A549 (cell line): ENCODE measurements around the gene NPTXR.

Experiments
- CEBPB ChIP-seq, 2 experiments: fragments of >200 bp in 1 of 2; sonication (Bioruptor Twin) in 1 of 2; formaldehyde crosslinking in 1 of 2; IDR thresholded peaks; 2 replicates each; pipeline ENCODE4 v1.6.1; 2012 to 2016
- CHD2 ChIP-seq: fragments of 150-350 bp; IDR thresholded peaks from 2 replicates; pipeline ENCODE4 v1.6.1; 2014; ENCODE audit warnings: low read length; ENCODE audit not compliant: partially characterized antibody
- JUN ChIP-seq, 2 experiments: fragments of >200 bp; sonication (Bioruptor Twin); formaldehyde crosslinking; IDR thresholded peaks; 2 replicates in 1 of 2; 3 replicates in 1 of 2; pipeline ENCODE4 v1.6.1; 2016 to 2017
- MAFK ChIP-seq: fragments of 450-650 bp; IDR thresholded peaks from 2 replicates; pipeline ENCODE4 v1.6.1; 2014; ENCODE audit not compliant: partially characterized antibody
- NFE2L2 ChIP-seq: fragments of 150-350 bp; conservative IDR thresholded peaks from 2 replicates; pipeline ENCODE4 v1.6.1; 2014; ENCODE audit warnings: low read length
- PBX3 ChIP-seq: IDR thresholded peaks from 2 replicates; pipeline ENCODE4 v1.6.1; 2012
- POLR2A ChIP-seq: IDR thresholded peaks from 2 replicates; pipeline ENCODE4 v1.6.1; 2012; ENCODE audit warnings: mild to moderate bottlenecking, low read length
- RAD21 ChIP-seq, 2 experiments: fragments of >200 bp in 1 of 2; sonication (Bioruptor Twin) in 1 of 2; formaldehyde crosslinking in 1 of 2; IDR thresholded peaks in 1 of 2; conservative IDR thresholded peaks in 1 of 2; 2 replicates in 1 of 2; 3 replicates in 1 of 2; pipeline ENCODE4 v1.6.1; 2012 to 2018; ENCODE audit warnings: inconsistent platforms in 1 of 2
- RARB ChIP-seq: fragments of 250-450 bp; sonication (Bioruptor Pico); IDR thresholded peaks from 2 replicates; pipeline ENCODE4 v1.8.0; 2021; ENCODE audit warnings: mild to moderate bottlenecking, moderate library complexity
- SMC3 ChIP-seq: fragments of >200 bp; sonication (Bioruptor Twin); formaldehyde crosslinking; IDR thresholded peaks from 3 replicates; pipeline ENCODE4 v1.6.1; 2018; ENCODE audit warnings: inconsistent platforms
- TF ChIP-seq, protein P1 (sequence below): fragments of >200 bp; sonication (Bioruptor Twin); formaldehyde crosslinking; IDR thresholded peaks from 3 replicates; pipeline ENCODE4 v1.5.1; 2016

DNA sequence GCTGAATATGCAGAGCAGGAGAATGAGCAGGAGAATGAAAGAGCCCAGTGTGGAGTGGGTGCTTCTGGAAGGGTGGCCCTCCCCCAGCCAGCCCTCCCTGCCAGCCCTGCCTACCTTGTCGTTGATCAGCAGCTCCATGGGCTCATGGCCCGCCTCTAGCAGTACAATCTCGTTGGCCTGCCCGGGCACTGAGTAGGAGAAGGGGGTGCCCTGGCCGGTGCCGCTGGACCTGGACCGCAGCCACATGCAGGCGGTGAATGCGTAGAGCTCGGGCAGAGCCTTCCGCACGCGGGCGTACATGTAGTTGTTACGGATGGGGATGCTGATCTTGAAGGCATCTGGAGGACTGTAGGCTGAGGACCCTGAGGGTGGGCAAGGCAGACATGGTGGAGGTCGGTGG, 17.4 kb downstream of the NPTXR start:
- TF ChIP-seq, protein P1, sequence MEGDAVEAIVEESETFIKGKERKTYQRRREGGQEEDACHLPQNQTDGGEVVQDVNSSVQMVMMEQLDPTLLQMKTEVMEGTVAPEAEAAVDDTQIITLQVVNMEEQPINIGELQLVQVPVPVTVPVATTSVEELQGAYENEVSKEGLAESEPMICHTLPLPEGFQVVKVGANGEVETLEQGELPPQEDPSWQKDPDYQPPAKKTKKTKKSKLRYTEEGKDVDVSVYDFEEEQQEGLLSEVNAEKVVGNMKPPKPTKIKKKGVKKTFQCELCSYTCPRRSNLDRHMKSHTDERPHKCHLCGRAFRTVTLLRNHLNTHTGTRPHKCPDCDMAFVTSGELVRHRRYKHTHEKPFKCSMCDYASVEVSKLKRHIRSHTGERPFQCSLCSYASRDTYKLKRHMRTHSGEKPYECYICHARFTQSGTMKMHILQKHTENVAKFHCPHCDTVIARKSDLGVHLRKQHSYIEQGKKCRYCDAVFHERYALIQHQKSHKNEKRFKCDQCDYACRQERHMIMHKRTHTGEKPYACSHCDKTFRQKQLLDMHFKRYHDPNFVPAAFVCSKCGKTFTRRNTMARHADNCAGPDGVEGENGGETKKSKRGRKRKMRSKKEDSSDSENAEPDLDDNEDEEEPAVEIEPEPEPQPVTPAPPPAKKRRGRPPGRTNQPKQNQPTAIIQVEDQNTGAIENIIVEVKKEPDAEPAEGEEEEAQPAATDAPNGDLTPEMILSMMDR, result no peak
- TF ChIP-seq SMC3 (no peak), POLR2A (no peak), RARB (CRISPR knock-in tag) (no peak), RAD21 (conservative IDR thresholded peaks at IDR 0.05 in 1 of 2, IDR thresholded peaks at IDR 0.05 in 1 of 2) (no peak), PBX3 (no peak), CEBPB (IDR thresholded peaks at IDR 0.05) (no peak), NFE2L2 (no peak), CHD2 (no peak), JUN (IDR thresholded peaks at IDR 0.05) (no peak), MAFK (no peak)
